PC-3 (cell line): ENCODE data around the gene ITSN1.

ENCODE experiments used
- CTCF ChIP-seq: fragments of 300-600 bp; sonication (generic); conservative IDR thresholded peaks from 2 replicates; pipeline ENCODE4 v1.5.1; 2017; ENCODE audit warnings: antibody characterized with exemption, low read depth, mild to moderate bottlenecking, low read length
- EZH2phosphoT487 ChIP-seq: fragments of 300-600 bp; sonication (generic); IDR thresholded peaks from 2 replicates; pipeline ENCODE4 v1.6.1; 2018; ENCODE audit warnings: mild to moderate bottlenecking, antibody characterized with exemption, low read length, borderline replicate concordance

GRCh38 chr21:33789697-33790096, 147.4 kb downstream of the ITSN1 start:
- TF ChIP-seq EZH2phosphoT487 (no peak), CTCF (no peak)
